ENCODE data around the gene SLC13A5.

SLC13A5 gene

DNA sequence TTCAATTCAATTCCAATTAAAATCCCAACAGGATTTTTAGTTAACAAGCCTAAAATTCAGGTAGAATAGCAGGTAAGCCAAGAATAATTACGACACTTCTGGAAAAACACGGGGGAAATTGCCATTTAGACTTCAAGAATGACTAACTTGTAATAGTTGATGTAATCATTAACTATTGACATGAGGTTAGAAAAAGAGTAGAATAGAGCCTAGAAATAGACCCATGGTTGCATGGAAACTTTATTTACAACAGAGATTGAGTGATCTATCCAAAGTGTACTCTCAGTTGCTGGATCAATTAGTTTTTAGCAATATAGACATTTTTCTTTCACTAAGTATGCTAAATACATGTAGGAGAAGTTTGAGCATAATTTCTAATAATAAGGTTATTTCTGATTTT, 3.6 kb upstream of the SLC13A5 start (continued):
- TF ChIP-seq ZNF2 (tag by site-specific recombination; IDR thresholded peaks at IDR 0.05), result no peak
- TF ChIP-seq, protein P1, sequence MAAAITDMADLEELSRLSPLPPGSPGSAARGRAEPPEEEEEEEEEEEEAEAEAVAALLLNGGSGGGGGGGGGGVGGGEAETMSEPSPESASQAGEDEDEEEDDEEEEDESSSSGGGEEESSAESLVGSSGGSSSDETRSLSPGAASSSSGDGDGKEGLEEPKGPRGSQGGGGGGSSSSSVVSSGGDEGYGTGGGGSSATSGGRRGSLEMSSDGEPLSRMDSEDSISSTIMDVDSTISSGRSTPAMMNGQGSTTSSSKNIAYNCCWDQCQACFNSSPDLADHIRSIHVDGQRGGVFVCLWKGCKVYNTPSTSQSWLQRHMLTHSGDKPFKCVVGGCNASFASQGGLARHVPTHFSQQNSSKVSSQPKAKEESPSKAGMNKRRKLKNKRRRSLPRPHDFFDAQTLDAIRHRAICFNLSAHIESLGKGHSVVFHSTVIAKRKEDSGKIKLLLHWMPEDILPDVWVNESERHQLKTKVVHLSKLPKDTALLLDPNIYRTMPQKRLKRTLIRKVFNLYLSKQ (tag by site-specific recombination; IDR thresholded peaks at IDR 0.05; ENCODE audit: borderline replicate concordance), result no peak

- no peak for TF ChIP-seq ZNF426 (tag by site-specific recombination; IDR thresholded peaks at IDR 0.05)
- no peak for TF ChIP-seq ZNF623 (tag by site-specific recombination; IDR thresholded peaks at IDR 0.05)
- TF ChIP-seq, protein P2, sequence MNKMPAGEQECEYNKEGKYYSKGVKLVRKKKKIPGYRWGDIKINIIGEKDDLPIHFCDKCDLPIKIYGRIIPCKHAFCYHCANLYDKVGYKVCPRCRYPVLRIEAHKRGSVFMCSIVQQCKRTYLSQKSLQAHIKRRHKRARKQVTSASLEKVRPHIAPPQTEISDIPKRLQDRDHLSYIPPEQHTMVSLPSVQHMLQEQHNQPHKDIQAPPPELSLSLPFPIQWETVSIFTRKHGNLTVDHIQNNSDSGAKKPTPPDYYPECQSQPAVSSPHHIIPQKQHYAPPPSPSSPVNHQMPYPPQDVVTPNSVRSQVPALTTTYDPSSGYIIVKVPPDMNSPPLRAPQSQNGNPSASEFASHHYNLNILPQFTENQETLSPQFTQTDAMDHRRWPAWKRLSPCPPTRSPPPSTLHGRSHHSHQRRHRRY (tag by site-specific recombination; IDR thresholded peaks at IDR 0.05), result no peak
- 0 out of 2 replicates have a peak, but pooled peaks have one; percentile 19 for TF ChIP-seq ZBTB17 (tag by site-specific recombination; IDR thresholded peaks at IDR 0.05)
- TF ChIP-seq ATF2 (tag by site-specific recombination; IDR thresholded peaks at IDR 0.05; ENCODE audit: low read depth), result no peak
- Histone ChIP-seq H3K4me3 (ENCODE audit: low read depth, low read length) (no peak overlapping the region), H3K9me3 (ENCODE audit: control insufficient read depth, insufficient read depth, low read depth, low read length) (no peaks in the 10 kb centered on the region), H3K4me1 (ENCODE audit: control insufficient read depth, insufficient read depth, low read length) (no peaks in the 10 kb centered on the region), H3K36me3 (ENCODE audit: control insufficient read depth in 2 of 2, insufficient read depth in 1 of 2, low read length in 2 of 2) (no peaks in the 10 kb centered on the region), H3K27ac (ENCODE audit: extremely low read depth, low read depth, low read length) (no peak overlapping the region)
- ChIA-PET POLR2A (no interaction called here), CTCF (interaction anchor here (0.6 to 2.8 kb wide), 4 partner anchors 12 to 118 kb away, joined by 3 to 13 read pairs (median 4); no protein-coding TSS in a partner anchor)
Measured at GRCh38 chr17:6714315-6714874, 1.2 kb upstream of the SLC13A5 start.

DNA sequence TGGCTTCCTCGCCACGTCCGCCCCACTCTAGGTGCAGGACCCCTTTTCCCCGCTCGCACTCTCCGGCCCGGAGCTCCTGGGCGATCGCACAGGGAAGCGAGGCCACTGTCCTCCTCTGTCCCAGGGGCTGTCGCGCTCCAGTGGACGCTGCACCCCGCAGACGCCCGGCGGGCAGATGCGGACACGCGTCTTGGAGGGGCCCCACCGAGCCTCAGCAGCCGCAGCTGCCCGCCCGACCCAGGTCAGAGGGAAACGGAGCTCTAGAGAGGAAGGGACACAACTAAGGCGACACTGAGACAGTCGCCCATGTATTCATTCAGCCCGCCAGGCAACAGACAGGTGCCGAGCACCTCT, 726 bp upstream of the SLC13A5 start:
- POLR2A ChIA-PET, result no interaction called here

More for the DNA sequence above, 726 bp upstream of the SLC13A5 start:
- CTCF ChIA-PET, result interaction anchor here (0.6 to 2.8 kb wide), 4 partner anchors 12 to 104 kb away, joined by 3 to 13 read pairs (median 4); no protein-coding TSS in a partner anchor
- H3K9me3 ChIP-seq (ENCODE audit: control insufficient read depth, insufficient read depth, low read depth, low read length), result no peaks in the 10 kb centered on the region
- no peaks in the 10 kb centered on the region for H3K36me3 ChIP-seq (ENCODE audit: control insufficient read depth in 2 of 2, insufficient read depth in 1 of 2, low read length in 2 of 2)
- H3K4me3 ChIP-seq (ENCODE audit: low read depth, low read length), result no peak overlapping the region
- H3K27ac ChIP-seq (ENCODE audit: extremely low read depth, low read depth, low read length), result no peak overlapping the region
- TF ChIP-seq ZNF239 (tag by site-specific recombination; IDR thresholded peaks at IDR 0.05) (no peak), ZNF621 (tag by site-specific recombination; IDR thresholded peaks at IDR 0.05) (no peak), OVOL3 (tag by site-specific recombination; IDR thresholded peaks at IDR 0.05) (no peak), ZNF184 (tag by site-specific recombination; IDR thresholded peaks at IDR 0.05) (no peak), GLI4 (tag by site-specific recombination; IDR thresholded peaks at IDR 0.05) (no peak), ZNF639 (tag by site-specific recombination; IDR thresholded peaks at IDR 0.05) (no peak), ZNF488 (tag by site-specific recombination; IDR thresholded peaks at IDR 0.05) (no peak), ZNF580 (tag by site-specific recombination; IDR thresholded peaks at IDR 0.05) (no peak), SCRT1 (tag by site-specific recombination; IDR thresholded peaks at IDR 0.05; ENCODE audit: borderline replicate concordance) (no peak), IKZF3 (tag by site-specific recombination; IDR thresholded peaks at IDR 0.05) (no peak), ZNF692 (tag by site-specific recombination; IDR thresholded peaks at IDR 0.05) (no peak), ZSCAN16 (tag by site-specific recombination; IDR thresholded peaks at IDR 0.05) (no peak), ZFHX2 (tag by site-specific recombination; conservative IDR thresholded peaks at IDR 0.05) (no peak), ZNF324 (tag by site-specific recombination; IDR thresholded peaks at IDR 0.05) (no peak), ZNF335 (tag by site-specific recombination; conservative IDR thresholded peaks at IDR 0.05) (no peak), ZNF132 (tag by site-specific recombination; IDR thresholded peaks at IDR 0.05; ENCODE audit: borderline replicate concordance) (no peak), ZSCAN23 (tag by site-specific recombination; IDR thresholded peaks at IDR 0.05) (no peak)
- TF ChIP-seq, protein P3, sequence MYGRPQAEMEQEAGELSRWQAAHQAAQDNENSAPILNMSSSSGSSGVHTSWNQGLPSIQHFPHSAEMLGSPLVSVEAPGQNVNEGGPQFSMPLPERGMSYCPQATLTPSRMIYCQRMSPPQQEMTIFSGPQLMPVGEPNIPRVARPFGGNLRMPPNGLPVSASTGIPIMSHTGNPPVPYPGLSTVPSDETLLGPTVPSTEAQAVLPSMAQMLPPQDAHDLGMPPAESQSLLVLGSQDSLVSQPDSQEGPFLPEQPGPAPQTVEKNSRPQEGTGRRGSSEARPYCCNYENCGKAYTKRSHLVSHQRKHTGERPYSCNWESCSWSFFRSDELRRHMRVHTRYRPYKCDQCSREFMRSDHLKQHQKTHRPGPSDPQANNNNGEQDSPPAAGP (tag by site-specific recombination; IDR thresholded peaks at IDR 0.05), result no peak
- no peaks in the 10 kb centered on the region for H3K4me1 ChIP-seq (ENCODE audit: control insufficient read depth, insufficient read depth, low read length)

Measured in HEK293 (cell line).